Lower lobe of right lung (tissue), 2 donors: ENCODE results near the gene GINS1. TPM values are rescaled to one million over a fixed set of nuclear protein-coding genes. Genes with fewer than 3 reads are reported as not detected.

Source experiments
- ATAC-seq, 2 donors: fragments of 200-7000 bp; cut with Tn5 transposase; one replicate each; pipeline ENCODE4 v1.9.1; 2020 to 2022; ENCODE audit warnings: mild to moderate bottlenecking in 2 of 2, moderate library complexity in 2 of 2
- DNase-seq: peaks from one replicate; pipeline ENCODE4 v3.0.0-alpha.2; 2020
- H3K27ac ChIP-seq: fragments of 200-600 bp; one replicate; pipeline ENCODE4 v1.8.0; 2022
- H3K27me3 ChIP-seq: fragments of 200-600 bp; one replicate; pipeline ENCODE4 v1.8.0; 2022; ENCODE audit warnings: low read depth
- H3K36me3 ChIP-seq: fragments of 200-600 bp; one replicate; pipeline ENCODE4 v1.8.0; 2022; ENCODE audit warnings: mild to moderate bottlenecking
- H3K4me1 ChIP-seq: fragments of 200-600 bp; one replicate; pipeline ENCODE4 v1.8.0; 2022
- H3K4me3 ChIP-seq: fragments of 200-600 bp; one replicate; pipeline ENCODE4 v1.8.0; 2022; ENCODE audit warnings: mild to moderate bottlenecking
- H3K9me3 ChIP-seq: fragments of 200-600 bp; one replicate; pipeline ENCODE4 v1.8.0; 2022
- CTCF ChIP-seq: fragments of 200-600 bp; IDR thresholded peaks from one replicate; pipeline ENCODE4 v1.8.0; 2022; ENCODE audit warnings: antibody characterized with exemption, mild to moderate bottlenecking
- intact Hi-C: fragments of 100-400 bp; cut with DNase I; formaldehyde crosslinking; loops from one replicate; pipeline ENCODE4 v1.11.0; 2022
- total RNA-seq: library from RNA; stranded (reverse); fragmentation: NEBNext Ultra II Directional; extraction: Animal tissue kit (Norgen Biotek cat#: 25700); gene quantifications from one replicate; pipeline ENCODE4 v1.2.1, GENCODE V29; 2021
- donor health status: DM: no; HTN: yes; CAD: no; lungs with severe emphysema.

The GINS1 gene
- total RNA-seq, 1 donor from 2014 or later: 0.92 TPM

- Histone ChIP-seq H3K27ac (no peak overlapping the region), H3K36me3 (no peaks in the 10 kb centered on the region), H3K4me1 (no peaks in the 10 kb centered on the region), H3K4me3 (no peak overlapping the region), H3K27me3 (no peaks in the 10 kb centered on the region), H3K9me3 (no peaks in the 10 kb centered on the region)
- DNase-seq (no peak), ATAC-seq (no peak)
- intact Hi-C loops: no loop called here
- no peak for TF ChIP-seq CTCF
Measured at GRCh38 chr20:25424536-25424935, 17.1 kb downstream of the GINS1 start.

- Histone ChIP-seq H3K27me3 (no peaks in the 10 kb centered on the region), H3K36me3 (no peaks in the 10 kb centered on the region), H3K4me1 (no peaks in the 10 kb centered on the region), H3K9me3 (no peaks in the 10 kb centered on the region), H3K27ac (peak overlapping the region; percentile 27), H3K4me3 (no peak overlapping the region)
- ATAC-seq: peak; percentile 37 to 63
- intact Hi-C loops: no loop called here
- TF ChIP-seq CTCF: no peak
- no peak for DNase-seq
Measured at GRCh38 chr20:25437153-25437581, 29.7 kb downstream of the GINS1 start.

- H3K4me3 ChIP-seq: no peak overlapping the region
- TF ChIP-seq CTCF: no peak
- H3K27ac ChIP-seq: no peak overlapping the region
- no peaks in the 10 kb centered on the region for H3K36me3 ChIP-seq
- intact Hi-C loops: no loop called here
- no peaks in the 10 kb centered on the region for H3K4me1 ChIP-seq
- H3K27me3 ChIP-seq: no peaks in the 10 kb centered on the region
- ATAC-seq (no peak), DNase-seq (no peak)
- H3K9me3 ChIP-seq: no peaks in the 10 kb centered on the region
Measured at GRCh38 chr20:25439328-25439727, 31.9 kb downstream of the GINS1 start.

DNA sequence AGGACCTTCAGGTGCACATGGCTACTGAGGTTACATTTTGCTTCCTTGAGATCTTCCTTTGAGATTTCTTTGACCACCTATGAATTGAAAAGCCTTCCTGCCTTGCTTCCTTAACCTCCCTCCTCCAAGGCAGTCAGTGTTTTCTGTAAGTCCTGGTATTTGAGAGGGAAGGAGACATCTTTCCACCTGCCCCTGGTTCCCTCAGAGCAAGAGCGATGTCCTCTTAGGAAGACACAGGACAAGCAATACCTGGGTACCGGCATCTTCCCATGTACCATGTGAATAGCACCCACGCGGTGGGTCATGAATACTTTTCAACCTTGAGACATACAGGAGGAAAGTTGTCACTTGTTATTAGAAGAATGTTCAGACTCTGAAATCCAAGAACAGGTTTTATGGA, 37.1 kb downstream of the GINS1 start:
- no peak overlapping the region for H3K4me3 ChIP-seq
- H3K27me3 ChIP-seq: no peaks in the 10 kb centered on the region
- DNase-seq: no peak
- H3K36me3 ChIP-seq: no peaks in the 10 kb centered on the region
- no peak for TF ChIP-seq CTCF
- H3K27ac ChIP-seq: no peak overlapping the region
- H3K9me3 ChIP-seq: no peaks in the 10 kb centered on the region
- no peaks in the 10 kb centered on the region for H3K4me1 ChIP-seq
- ATAC-seq: no peak
- intact Hi-C loops: no loop called here

- no peaks in the 10 kb centered on the region for H3K27me3 ChIP-seq
- intact Hi-C loops: no loop called here
- no peak for DNase-seq
- TF ChIP-seq CTCF: no peak
- H3K4me3 ChIP-seq: no peak overlapping the region
- H3K27ac ChIP-seq: no peak overlapping the region
- no peak for ATAC-seq
- no peaks in the 10 kb centered on the region for H3K4me1 ChIP-seq
- H3K36me3 ChIP-seq: peaks cover 6% of the 10 kb centered on the region
- no peaks in the 10 kb centered on the region for H3K9me3 ChIP-seq
Measured at GRCh38 chr20:25447671-25448070, 40.2 kb downstream of the GINS1 start.

GRCh38 chr20:25452333-25452732, 44.9 kb downstream of the GINS1 start:
- Histone ChIP-seq H3K9me3 (no peaks in the 10 kb centered on the region), H3K27ac (no peak overlapping the region), H3K27me3 (no peaks in the 10 kb centered on the region), H3K4me3 (no peak overlapping the region), H3K36me3 (peaks cover 20% of the 10 kb centered on the region), H3K4me1 (no peaks in the 10 kb centered on the region)
- intact Hi-C loops: no loop called here
- DNase-seq (no peak), ATAC-seq (no peak)
- TF ChIP-seq CTCF: no peak
